ENCODE data around the gene VN1R5. TPM values are rescaled to one million over a fixed set of nuclear protein-coding genes. Genes with fewer than 3 reads are reported as not detected.

Gene VN1R5
- total RNA-seq, 2 donors from 2014 or later: not detected

GRCh38 chr1:247241691-247242090, 14.2 kb upstream of the VN1R5 start:
- Mint-ChIP-seq H3K9me3 (peaks cover 5% of the 10 kb centered on the region), H3K4me3 (no peak overlapping the region)

GRCh38 chr1:247243524-247244137, 12.2 kb upstream of the VN1R5 start:
- H3K27ac ChIP-seq (ENCODE audit: low read depth, low read length): no peak overlapping the region
- no peaks in the 10 kb centered on the region for H3K36me3 ChIP-seq (ENCODE audit: control insufficient read depth, insufficient read depth, low read length)
- H3K4me1 ChIP-seq (ENCODE audit: control insufficient read depth, insufficient read depth, low read length): no peaks in the 10 kb centered on the region
- no peaks in the 10 kb centered on the region for H3K27me3 Mint-ChIP-seq (ENCODE audit: insufficient read depth)
- H3K4me3 Mint-ChIP-seq: no peak overlapping the region
- H3K27me3 ChIP-seq (ENCODE audit: control insufficient read depth, insufficient read depth, low read length, poor library complexity, severe bottlenecking): no peaks in the 10 kb centered on the region
- no peak overlapping the region for H3K9ac ChIP-seq (ENCODE audit: extremely low read depth, low read length, poor library complexity, severe bottlenecking)
- H3K9me3 ChIP-seq (ENCODE audit: control insufficient read depth, low read length): no peaks in the 10 kb centered on the region
- WGBS, 2 experiments (ENCODE audit: insufficient coverage in 1 of 2, insufficient read length in 1 of 2): 90 to 95% methylated on average over 6 to 11 of the region's 12 CpGs
- no peak overlapping the region for H3K4me3 ChIP-seq (ENCODE audit: low read length)
- peaks cover 5% of the 10 kb centered on the region for H3K9me3 Mint-ChIP-seq
- no peak for DNase-seq
- H3K36me3 Mint-ChIP-seq (ENCODE audit: low read depth): no peaks in the 10 kb centered on the region
- no peak overlapping the region for H3K27ac Mint-ChIP-seq
- no peak for TF ChIP-seq CTCF (conservative IDR thresholded peaks at IDR 0.05)
- H3K4me1 Mint-ChIP-seq: no peaks in the 10 kb centered on the region

More at GRCh38 chr1:247241691-247242090, 14.2 kb upstream of the VN1R5 start:
- Histone ChIP-seq H3K36me3 (ENCODE audit: control insufficient read depth, insufficient read depth, low read length) (no peaks in the 10 kb centered on the region), H3K27me3 (ENCODE audit: control insufficient read depth, insufficient read depth, low read length, poor library complexity, severe bottlenecking) (no peaks in the 10 kb centered on the region), H3K9ac (ENCODE audit: extremely low read depth, low read length, poor library complexity, severe bottlenecking) (no peak overlapping the region), H3K9me3 (ENCODE audit: control insufficient read depth, low read length) (no peaks in the 10 kb centered on the region), H3K27ac (ENCODE audit: low read depth, low read length) (no peak overlapping the region), H3K4me1 (ENCODE audit: control insufficient read depth, insufficient read depth, low read length) (no peaks in the 10 kb centered on the region), H3K4me3 (ENCODE audit: low read length) (no peak overlapping the region)
- WGBS, 2 experiments (ENCODE audit: insufficient coverage in 1 of 2, insufficient read length in 1 of 2): 61 to 79% methylated on average over 2 of the region's 2 CpGs
- Mint-ChIP-seq H3K36me3 (ENCODE audit: low read depth) (no peaks in the 10 kb centered on the region), H3K27ac (no peak overlapping the region), H3K27me3 (ENCODE audit: insufficient read depth) (no peaks in the 10 kb centered on the region), H3K4me1 (no peaks in the 10 kb centered on the region)
- no peak for TF ChIP-seq CTCF (conservative IDR thresholded peaks at IDR 0.05)
- DNase-seq: no peak

DNA sequence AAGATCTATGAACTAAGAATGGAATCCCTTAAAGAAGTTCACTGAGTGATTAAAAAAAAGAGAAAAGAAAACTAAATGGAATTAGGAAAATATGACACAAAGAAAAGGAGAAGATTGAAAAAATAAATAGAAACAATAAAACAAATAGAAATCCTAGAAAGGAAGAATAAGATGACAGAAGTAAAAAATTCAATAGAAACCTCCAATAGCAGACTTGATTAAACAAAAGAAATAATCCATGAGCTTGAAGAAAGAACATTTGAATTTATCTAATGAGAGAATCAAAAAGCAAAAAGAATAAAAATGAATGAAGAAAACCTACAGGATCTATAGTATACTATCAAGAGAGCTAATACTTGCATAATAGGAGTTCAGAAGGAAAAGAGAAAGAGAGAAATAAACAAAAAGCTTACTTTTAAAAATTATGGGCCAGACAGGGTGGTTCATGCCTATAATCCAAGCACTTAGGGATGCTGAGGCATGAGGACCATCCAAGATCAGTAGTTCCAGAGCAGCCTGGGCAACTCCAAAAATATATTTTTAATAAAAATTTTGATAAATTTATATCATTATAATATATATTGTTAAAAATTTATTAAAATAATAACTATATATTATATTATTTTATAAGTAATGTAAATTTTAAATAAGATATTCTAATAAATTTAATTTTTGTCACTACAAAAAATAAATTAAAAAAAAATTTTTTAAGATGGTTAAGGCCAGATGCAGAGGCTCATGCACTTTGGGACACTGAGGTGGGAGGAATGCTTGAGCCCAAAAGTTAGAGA, 9.4 kb upstream of the VN1R5 start:
- DNase-seq: no peak
- H3K9ac ChIP-seq (ENCODE audit: extremely low read depth, low read length, poor library complexity, severe bottlenecking): no peak overlapping the region
- no peaks in the 10 kb centered on the region for H3K27me3 Mint-ChIP-seq (ENCODE audit: insufficient read depth)
- no peaks in the 10 kb centered on the region for H3K27me3 ChIP-seq (ENCODE audit: control insufficient read depth, insufficient read depth, low read length, poor library complexity, severe bottlenecking)
- no peak overlapping the region for H3K4me3 ChIP-seq (ENCODE audit: low read length)
- no peaks in the 10 kb centered on the region for H3K4me1 ChIP-seq (ENCODE audit: control insufficient read depth, insufficient read depth, low read length)
- no peak for TF ChIP-seq CTCF (conservative IDR thresholded peaks at IDR 0.05)
- no peak overlapping the region for H3K27ac ChIP-seq (ENCODE audit: low read depth, low read length)
- H3K36me3 Mint-ChIP-seq (ENCODE audit: low read depth): no peaks in the 10 kb centered on the region
- no peaks in the 10 kb centered on the region for H3K36me3 ChIP-seq (ENCODE audit: control insufficient read depth, insufficient read depth, low read length)
- H3K9me3 ChIP-seq (ENCODE audit: control insufficient read depth, low read length): no peaks in the 10 kb centered on the region
- H3K27ac Mint-ChIP-seq: no peak overlapping the region
- H3K4me1 Mint-ChIP-seq: no peaks in the 10 kb centered on the region
- H3K9me3 Mint-ChIP-seq: peaks cover 5% of the 10 kb centered on the region
- H3K4me3 Mint-ChIP-seq: no peak overlapping the region

Measured in endodermal cell (in vitro differentiated cells).